Mesendoderm (in vitro differentiated cells): ENCODE data around the gene OSBPL6.
A peak's percentile ranks its signal among the peaks of the same experiment; 100 is the strongest.

Source experiments
- DNase-seq: peaks from one replicate; pipeline ENCODE4 v3.0.0; 2013
- H2AK5ac ChIP-seq: 2 replicates; pipeline ENCODE4 v1.6.1; 2013; ENCODE audit warnings: low read length, inconsistent platforms
- H2BK120ac ChIP-seq: 2 replicates; pipeline ENCODE4 v1.6.1; 2013; ENCODE audit warnings: low read depth, mild to moderate bottlenecking, low read length, moderate library complexity, mixed read lengths
- H2BK15ac ChIP-seq: replicated peaks from 2 replicates; pipeline ENCODE4 v1.6.1; 2013; ENCODE audit warnings: low read depth, mild to moderate bottlenecking, moderate library complexity
- H2BK5ac ChIP-seq: 2 replicates; pipeline ENCODE4 v1.6.1; 2013; ENCODE audit warnings: low read length, inconsistent platforms
- H3K18ac ChIP-seq: 2 replicates; pipeline ENCODE4 v1.6.1; 2013; ENCODE audit warnings: mild to moderate bottlenecking, low read length, mixed read lengths
- H3K23ac ChIP-seq: one replicate; pipeline ENCODE4 v1.6.1; 2013; ENCODE audit warnings: low read length
- H3K27ac ChIP-seq: 2 replicates; pipeline ENCODE4 v1.5.1; 2013; ENCODE audit warnings: low read depth, mild to moderate bottlenecking, inconsistent platforms, low read length, moderate library complexity
- H3K27me3 ChIP-seq: 2 replicates; pipeline ENCODE4 v1.6.1; 2013; ENCODE audit warnings: low read length, control low read depth, mild to moderate bottlenecking, inconsistent platforms; ENCODE audit not compliant: insufficient read depth, poor library complexity
- H3K36me3 ChIP-seq: 2 replicates; pipeline ENCODE4 v1.6.1; 2013; ENCODE audit warnings: low read length, inconsistent platforms; ENCODE audit not compliant: control insufficient read depth, insufficient read depth
- H3K4ac ChIP-seq: one replicate; pipeline ENCODE4 v1.6.1; 2013; ENCODE audit warnings: low read depth, mild to moderate bottlenecking, low read length, moderate library complexity
- H3K4me1 ChIP-seq: 2 replicates; pipeline ENCODE4 v1.6.1; 2013; ENCODE audit warnings: low read depth, low read length, inconsistent platforms; ENCODE audit not compliant: control insufficient read depth
- H3K4me2 ChIP-seq: 2 replicates; pipeline ENCODE4 v1.6.1; 2013; ENCODE audit warnings: low read length
- H3K4me3 ChIP-seq: 2 replicates; pipeline ENCODE4 v1.5.1; 2013; ENCODE audit warnings: mild to moderate bottlenecking, low read length
- H3K56ac ChIP-seq: one replicate; pipeline ENCODE4 v1.6.1; 2013; ENCODE audit warnings: low read length
- H3K79me1 ChIP-seq: 2 replicates; pipeline ENCODE4 v1.6.1; 2013; ENCODE audit warnings: low read length, inconsistent platforms
- H3K79me2 ChIP-seq: 2 replicates; pipeline ENCODE4 v1.6.1; 2013; ENCODE audit warnings: mild to moderate bottlenecking, low read length; ENCODE audit not compliant: control insufficient read depth, insufficient read depth
- H3K9ac ChIP-seq: 2 replicates; pipeline ENCODE4 v1.6.1; 2013; ENCODE audit warnings: low read length, inconsistent platforms
- H4K5ac ChIP-seq: one replicate; pipeline ENCODE4 v1.6.1; 2013; ENCODE audit warnings: low read length
- H4K8ac ChIP-seq: one replicate; pipeline ENCODE4 v1.6.1; 2013; ENCODE audit warnings: low read depth, mild to moderate bottlenecking, control low read depth, low read length, moderate library complexity
- WGBS: extraction: QIAGEN DNeasy Blood & Tissue Kit; methylation state at CpG from one replicate; pipeline ENCODE4 v1.1.7; 2013; ENCODE audit warnings: low lambda C conversion rate, missing lambda C conversion rate; ENCODE audit not compliant: insufficient coverage; ENCODE audit errors: extremely low coverage; 5-methylcytosine and 5-hydroxymethylcytosine counted together

Gene OSBPL6

GRCh38 chr2:178269438-178270224, 75.3 kb downstream of the OSBPL6 start:
- H3K18ac ChIP-seq: no peak overlapping the region
- no peaks in the 10 kb centered on the region for H3K79me1 ChIP-seq
- no peaks in the 10 kb centered on the region for H3K27me3 ChIP-seq
- H3K4me2 ChIP-seq: no peak overlapping the region
- no CpG with 5 or more reads among the region's 5 CpGs for WGBS
- H3K4me3 ChIP-seq: no peak overlapping the region
- H3K79me2 ChIP-seq: no peaks in the 10 kb centered on the region
- H2BK120ac ChIP-seq: no peak overlapping the region
- no peak overlapping the region for H2BK5ac ChIP-seq
- DNase-seq: no peak
- H2AK5ac ChIP-seq: no peak overlapping the region
- H4K8ac ChIP-seq: no peak overlapping the region
- no peak overlapping the region for H2BK15ac ChIP-seq
- H3K27ac ChIP-seq: no peak overlapping the region
- no peak overlapping the region for H3K4ac ChIP-seq
- no peak overlapping the region for H4K5ac ChIP-seq
- H3K23ac ChIP-seq: no peak overlapping the region
- H3K4me1 ChIP-seq: no peaks in the 10 kb centered on the region
- no peak overlapping the region for H3K9ac ChIP-seq
- no peak overlapping the region for H3K56ac ChIP-seq
- H3K36me3 ChIP-seq: no peaks in the 10 kb centered on the region

GRCh38 chr2:178270338-178270737, 76.0 kb downstream of the OSBPL6 start:
- no peak overlapping the region for H3K18ac ChIP-seq
- H3K4me2 ChIP-seq: no peak overlapping the region
- H3K27ac ChIP-seq: no peak overlapping the region
- H3K4me1 ChIP-seq: no peaks in the 10 kb centered on the region
- H3K79me1 ChIP-seq: no peaks in the 10 kb centered on the region
- no peaks in the 10 kb centered on the region for H3K79me2 ChIP-seq
- no peak overlapping the region for H3K4me3 ChIP-seq
- H3K56ac ChIP-seq: no peak overlapping the region
- H3K4ac ChIP-seq: no peak overlapping the region
- H4K8ac ChIP-seq: no peak overlapping the region
- WGBS: no CpG with 5 or more reads among the region's 5 CpGs
- no peak overlapping the region for H3K23ac ChIP-seq
- no peak for DNase-seq
- H2AK5ac ChIP-seq: no peak overlapping the region
- H3K27me3 ChIP-seq: no peaks in the 10 kb centered on the region
- H2BK15ac ChIP-seq: no peak overlapping the region
- no peak overlapping the region for H4K5ac ChIP-seq
- no peaks in the 10 kb centered on the region for H3K36me3 ChIP-seq
- H2BK120ac ChIP-seq: no peak overlapping the region
- H2BK5ac ChIP-seq: no peak overlapping the region
- no peak overlapping the region for H3K9ac ChIP-seq

- Histone ChIP-seq H2BK5ac (no peak overlapping the region), H3K56ac (no peak overlapping the region), H3K4me1 (no peaks in the 10 kb centered on the region), H3K4me2 (no peak overlapping the region), H3K79me2 (no peaks in the 10 kb centered on the region), H3K18ac (no peak overlapping the region), H3K27ac (no peak overlapping the region), H3K4ac (no peak overlapping the region), H4K5ac (no peak overlapping the region), H4K8ac (no peak overlapping the region), H3K23ac (no peak overlapping the region), H3K36me3 (no peaks in the 10 kb centered on the region), H2BK120ac (no peak overlapping the region), H3K9ac (no peak overlapping the region), H3K27me3 (no peaks in the 10 kb centered on the region), H2AK5ac (no peak overlapping the region), H3K4me3 (no peak overlapping the region), H3K79me1 (no peaks in the 10 kb centered on the region), H2BK15ac (no peak overlapping the region)
- WGBS: no CpG with 5 or more reads among the region's 2 CpGs
- DNase-seq: no peak
Observed at GRCh38 chr2:178271094-178271493, 76.8 kb downstream of the OSBPL6 start.

- WGBS: no CpG with 5 or more reads among the region's 3 CpGs
- Histone ChIP-seq H4K5ac (no peak overlapping the region), H2AK5ac (no peak overlapping the region), H3K36me3 (no peaks in the 10 kb centered on the region), H3K27ac (no peak overlapping the region), H3K79me2 (no peaks in the 10 kb centered on the region), H3K4ac (no peak overlapping the region), H3K4me1 (no peaks in the 10 kb centered on the region), H3K79me1 (no peaks in the 10 kb centered on the region), H3K9ac (no peak overlapping the region), H3K27me3 (no peaks in the 10 kb centered on the region), H3K4me2 (no peak overlapping the region), H2BK120ac (no peak overlapping the region), H3K23ac (no peak overlapping the region), H3K4me3 (no peak overlapping the region), H4K8ac (no peak overlapping the region), H3K18ac (no peak overlapping the region), H2BK5ac (no peak overlapping the region), H3K56ac (no peak overlapping the region), H2BK15ac (no peak overlapping the region)
- DNase-seq: no peak
Observed at GRCh38 chr2:178271629-178272333, 77.5 kb downstream of the OSBPL6 start.

GRCh38 chr2:178273787-178274360, 79.6 kb downstream of the OSBPL6 start:
- Histone ChIP-seq H4K5ac (no peak overlapping the region), H3K9ac (no peak overlapping the region), H3K36me3 (no peaks in the 10 kb centered on the region), H4K8ac (no peak overlapping the region), H3K79me1 (no peaks in the 10 kb centered on the region), H3K27ac (no peak overlapping the region), H3K4ac (no peak overlapping the region), H3K4me3 (no peak overlapping the region), H3K4me2 (no peak overlapping the region), H3K79me2 (no peaks in the 10 kb centered on the region), H2BK15ac (no peak overlapping the region), H2BK5ac (no peak overlapping the region), H2BK120ac (no peak overlapping the region), H2AK5ac (no peak overlapping the region), H3K56ac (no peak overlapping the region), H3K27me3 (no peaks in the 10 kb centered on the region), H3K18ac (no peak overlapping the region), H3K4me1 (no peaks in the 10 kb centered on the region), H3K23ac (no peak overlapping the region)
- WGBS: no CpG with 5 or more reads among the region's 2 CpGs
- DNase-seq: peak; percentile 66
